Measurements from ENCODE around the gene RAB39A. TPM values are rescaled to one million over a fixed set of nuclear protein-coding genes. Genes with fewer than 3 reads are reported as not detected.
"Not testable (repeated sequence)": the region's sequence is repeated elsewhere in the genome, so short reads cannot be mapped to it uniquely, and the experiment has no call there.

RAB39A gene
- total and polyA plus RNA-seq, 5 donors = 0.51 to 1.1 (median 0.76) TPM; not detected in 1

- H3K27me3 ChIP-seq (ENCODE audit: control insufficient read depth, insufficient read depth) = no peaks in the 10 kb centered on the region
- ATAC-seq (no peak), DNase-seq (no peak)
- no peak overlapping the region for H3K4me3 ChIP-seq (ENCODE audit: low read length)
- peaks cover 3% of the 10 kb centered on the region for H3K4me1 ChIP-seq (ENCODE audit: control insufficient read depth, insufficient read depth, low read length)
- H3K9me3 ChIP-seq (ENCODE audit: control insufficient read depth, low read length) = no peaks in the 10 kb centered on the region
- intact Hi-C loops (cut with DNase I) = no loop called here
- 85% methylated on average over 5 of the region's 5 CpGs for WGBS
- no peak overlapping the region for H3K27ac ChIP-seq (ENCODE audit: low read length)
These were observed 689 bp upstream of the RAB39A start for GRCh38 chr11:107927559-107927958.

- H3K4me1 ChIP-seq (ENCODE audit: control insufficient read depth, insufficient read depth, low read length) = peaks cover 3% of the 10 kb centered on the region
- DNase-seq (peak in 1 of 3 donors; percentile 16), ATAC-seq (peak; percentile 43 to 44)
- intact Hi-C loops (cut with DNase I) = no loop called here
- H3K9me3 ChIP-seq (ENCODE audit: control insufficient read depth, low read length) = no peaks in the 10 kb centered on the region
- no peak overlapping the region for H3K27ac ChIP-seq (ENCODE audit: low read length)
- WGBS = under 1% methylated on average over 41 of the region's 41 CpGs
- no peaks in the 10 kb centered on the region for H3K27me3 ChIP-seq (ENCODE audit: control insufficient read depth, insufficient read depth)
- peak overlapping the region; percentile 39 for H3K4me3 ChIP-seq (ENCODE audit: low read length)
These were observed 689 bp downstream of the RAB39A start for GRCh38 chr11:107928767-107929507.

GRCh38 chr11:107929611-107930200, 1.5 kb downstream of the RAB39A start:
- Histone ChIP-seq H3K4me3 (ENCODE audit: low read length) (no peak overlapping the region), H3K9me3 (ENCODE audit: control insufficient read depth, low read length) (no peaks in the 10 kb centered on the region), H3K4me1 (ENCODE audit: control insufficient read depth, insufficient read depth, low read length) (peaks cover 3% of the 10 kb centered on the region), H3K27ac (ENCODE audit: low read length) (no peak overlapping the region), H3K27me3 (ENCODE audit: control insufficient read depth, insufficient read depth) (no peaks in the 10 kb centered on the region)
- ATAC-seq = no peak
- intact Hi-C loops (cut with DNase I) = no loop called here
- 42% methylated on average over 10 of the region's 10 CpGs for WGBS
- DNase-seq = peak in 1 of 3 donors; percentile 19

GRCh38 chr11:107931206-107931605, 3.0 kb downstream of the RAB39A start:
- WGBS = 90% methylated on average over 7 of the region's 7 CpGs
- Histone ChIP-seq H3K27me3 (ENCODE audit: control insufficient read depth, insufficient read depth) (no peaks in the 10 kb centered on the region), H3K4me3 (ENCODE audit: low read length) (no peak overlapping the region), H3K27ac (ENCODE audit: low read length) (no peak overlapping the region), H3K9me3 (ENCODE audit: control insufficient read depth, low read length) (no peaks in the 10 kb centered on the region), H3K4me1 (ENCODE audit: control insufficient read depth, insufficient read depth, low read length) (peaks cover 3% of the 10 kb centered on the region)
- intact Hi-C loops (cut with DNase I) = no loop called here
- ATAC-seq (no peak), DNase-seq (no peak)

GRCh38 chr11:107947904-107948303, 19.7 kb downstream of the RAB39A start:
- no peaks in the 10 kb centered on the region for H3K9me3 ChIP-seq (ENCODE audit: control insufficient read depth, low read length)
- no peaks in the 10 kb centered on the region for H3K27me3 ChIP-seq (ENCODE audit: control insufficient read depth, insufficient read depth)
- intact Hi-C loops (cut with DNase I) = no loop called here
- no peak overlapping the region for H3K27ac ChIP-seq (ENCODE audit: low read length)
- no peak for DNase-seq
- WGBS = 69% methylated on average over 4 of the region's 4 CpGs
- no peak overlapping the region for H3K4me3 ChIP-seq (ENCODE audit: low read length)
- ATAC-seq = no peak
- no peaks in the 10 kb centered on the region for H3K4me1 ChIP-seq (ENCODE audit: control insufficient read depth, insufficient read depth, low read length)

- intact Hi-C loops (cut with DNase I); H3K9me3 ChIP-seq (ENCODE audit: control insufficient read depth, low read length); H3K4me3 ChIP-seq (ENCODE audit: low read length); ATAC-seq; H3K27me3 ChIP-seq (ENCODE audit: control insufficient read depth, insufficient read depth); H3K4me1 ChIP-seq (ENCODE audit: control insufficient read depth, insufficient read depth, low read length); DNase-seq; H3K27ac ChIP-seq (ENCODE audit: low read length): not testable (repeated sequence)
- WGBS = 81% methylated on average over 12 of the region's 12 CpGs
These were observed 20.1 kb downstream of the RAB39A start for GRCh38 chr11:107948328-107948727.

GRCh38 chr11:107951155-107951554, 22.9 kb downstream of the RAB39A start:
- ATAC-seq (no peak), DNase-seq (no peak)
- Histone ChIP-seq H3K9me3 (ENCODE audit: control insufficient read depth, low read length) (no peaks in the 10 kb centered on the region), H3K4me1 (ENCODE audit: control insufficient read depth, insufficient read depth, low read length) (peaks cover 1% of the 10 kb centered on the region), H3K27me3 (ENCODE audit: control insufficient read depth, insufficient read depth) (no peaks in the 10 kb centered on the region), H3K27ac (ENCODE audit: low read length) (no peak overlapping the region), H3K4me3 (ENCODE audit: low read length) (no peak overlapping the region)
- intact Hi-C loops (cut with DNase I) = no loop called here

- Histone ChIP-seq H3K9me3 (ENCODE audit: control insufficient read depth, low read length) (no peaks in the 10 kb centered on the region), H3K27me3 (ENCODE audit: control insufficient read depth, insufficient read depth) (no peaks in the 10 kb centered on the region), H3K4me3 (ENCODE audit: low read length) (no peak overlapping the region), H3K27ac (ENCODE audit: low read length) (no peak overlapping the region), H3K4me1 (ENCODE audit: control insufficient read depth, insufficient read depth, low read length) (peaks cover 3% of the 10 kb centered on the region)
- WGBS = 60% methylated on average over 3 of the region's 3 CpGs
- DNase-seq (no peak), ATAC-seq (no peak)
- intact Hi-C loops (cut with DNase I) = no loop called here
These were observed 25.2 kb downstream of the RAB39A start for GRCh38 chr11:107953446-107953845.

GRCh38 chr11:107956543-107956942, 28.3 kb downstream of the RAB39A start:
- ATAC-seq = no peak
- WGBS = 86% methylated on average over 1 of the region's 1 CpG
- DNase-seq = no peak
- intact Hi-C loops (cut with DNase I) = no loop called here
- Histone ChIP-seq H3K27me3 (ENCODE audit: control insufficient read depth, insufficient read depth) (no peaks in the 10 kb centered on the region), H3K9me3 (ENCODE audit: control insufficient read depth, low read length) (no peaks in the 10 kb centered on the region), H3K27ac (ENCODE audit: low read length) (no peak overlapping the region), H3K4me3 (ENCODE audit: low read length) (no peak overlapping the region), H3K4me1 (ENCODE audit: control insufficient read depth, insufficient read depth, low read length) (peaks cover 3% of the 10 kb centered on the region)

GRCh38 chr11:107957109-107957588, 28.9 kb downstream of the RAB39A start:
- intact Hi-C loops (cut with DNase I) = no loop called here
- DNase-seq = no peak
- H3K4me3 ChIP-seq (ENCODE audit: low read length) = no peak overlapping the region
- peak; percentile 36 to 52 for ATAC-seq
- no peaks in the 10 kb centered on the region for H3K9me3 ChIP-seq (ENCODE audit: control insufficient read depth, low read length)
- no peak overlapping the region for H3K27ac ChIP-seq (ENCODE audit: low read length)
- 4% methylated on average over 1 of the region's 1 CpG for WGBS
- peaks cover 3% of the 10 kb centered on the region for H3K4me1 ChIP-seq (ENCODE audit: control insufficient read depth, insufficient read depth, low read length)
- H3K27me3 ChIP-seq (ENCODE audit: control insufficient read depth, insufficient read depth) = no peaks in the 10 kb centered on the region

GRCh38 chr11:107961480-107961879, 33.2 kb downstream of the RAB39A start:
- DNase-seq (no peak), ATAC-seq (no peak)
- 76% methylated on average over 3 of the region's 3 CpGs for WGBS
- no peaks in the 10 kb centered on the region for H3K9me3 ChIP-seq (ENCODE audit: control insufficient read depth, low read length)
- no peak overlapping the region for H3K4me3 ChIP-seq (ENCODE audit: low read length)
- intact Hi-C loops (cut with DNase I) = no loop called here
- no peak overlapping the region for H3K27ac ChIP-seq (ENCODE audit: low read length)
- no peaks in the 10 kb centered on the region for H3K27me3 ChIP-seq (ENCODE audit: control insufficient read depth, insufficient read depth)
- no peaks in the 10 kb centered on the region for H3K4me1 ChIP-seq (ENCODE audit: control insufficient read depth, insufficient read depth, low read length)
